Bone marrow (tissue), 2 donors: Measurements from ENCODE around the gene ACAP1.
A peak's percentile ranks its signal among the peaks of the same experiment; 100 is the strongest.
"Not testable (repeated sequence)": the region's sequence is repeated elsewhere in the genome, so short reads cannot be mapped to it uniquely, and the experiment has no call there.

Source experiments
- DNase-seq, 2 donors: peaks; one replicate each; lab custom pipeline; 2025; lab: John Stamatoyannopoulos, UW

ACAP1 gene

DNA sequence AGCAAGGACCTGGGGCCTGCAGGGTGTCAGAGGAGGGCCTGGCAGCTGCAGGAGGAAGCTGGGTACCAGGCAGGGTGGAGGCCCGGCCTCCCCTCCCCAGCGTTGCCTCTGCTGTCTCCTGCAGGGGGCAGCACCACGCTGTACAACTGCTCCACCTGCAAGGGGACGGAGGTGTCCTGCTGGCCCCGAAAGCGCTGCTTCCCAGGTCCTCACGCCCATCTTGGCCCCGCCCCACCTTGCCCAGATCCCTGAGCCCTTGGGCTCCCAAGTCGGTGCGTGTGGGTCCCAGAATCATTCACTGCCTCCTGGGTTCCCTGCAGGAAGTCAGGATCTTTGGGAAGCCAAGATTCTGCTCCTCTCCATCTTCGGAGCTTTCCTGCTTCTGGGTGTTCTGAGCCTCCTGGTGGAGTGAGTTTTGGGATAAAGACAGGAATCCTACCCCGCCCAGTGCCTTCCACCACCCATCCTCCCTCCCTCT lies 19.8 kb downstream of the ACAP1 start:
- DNase-seq, result peak; percentile 39 to 47

DNA sequence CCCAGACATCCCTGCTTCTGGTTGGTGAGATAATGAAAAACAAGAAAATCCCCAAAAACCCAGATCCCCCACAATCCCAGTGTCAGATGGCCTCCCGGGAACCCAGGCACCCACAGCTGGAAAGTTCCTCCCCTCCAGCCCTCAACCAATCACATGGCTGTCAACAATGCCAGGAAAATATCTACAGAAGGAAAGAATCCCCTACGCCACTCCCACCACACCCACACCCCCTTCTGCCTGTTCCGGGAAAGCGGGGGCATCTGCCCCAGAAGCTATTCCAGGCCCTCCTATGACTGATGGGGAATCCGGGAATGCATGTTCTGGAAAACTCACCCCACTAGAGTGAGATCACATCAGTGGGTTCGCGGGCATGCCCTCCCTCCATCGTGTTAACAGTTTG lies 20.4 kb downstream of the ACAP1 start:
- no peak for DNase-seq

DNA sequence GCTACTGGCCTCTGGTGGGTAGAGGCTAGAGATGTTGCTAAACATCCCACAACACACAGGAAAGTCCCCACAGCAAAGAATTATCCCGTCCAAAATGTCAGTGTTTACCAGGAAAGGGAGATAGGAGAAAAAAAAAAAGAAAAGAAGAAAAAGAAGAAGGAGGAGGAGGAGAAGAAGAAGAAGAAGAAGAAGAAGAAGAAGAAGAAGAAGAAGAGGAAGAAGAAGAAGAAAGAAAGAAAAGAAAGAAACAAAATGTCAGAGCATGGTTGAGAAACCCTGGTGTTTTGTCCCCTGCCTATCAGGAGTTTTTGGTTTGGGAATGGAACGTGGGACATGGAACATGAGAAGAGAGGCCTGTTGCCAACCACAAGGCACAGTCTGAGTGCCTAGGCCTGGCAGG lies 21.1 kb downstream of the ACAP1 start:
- DNase-seq, result no peak

DNA sequence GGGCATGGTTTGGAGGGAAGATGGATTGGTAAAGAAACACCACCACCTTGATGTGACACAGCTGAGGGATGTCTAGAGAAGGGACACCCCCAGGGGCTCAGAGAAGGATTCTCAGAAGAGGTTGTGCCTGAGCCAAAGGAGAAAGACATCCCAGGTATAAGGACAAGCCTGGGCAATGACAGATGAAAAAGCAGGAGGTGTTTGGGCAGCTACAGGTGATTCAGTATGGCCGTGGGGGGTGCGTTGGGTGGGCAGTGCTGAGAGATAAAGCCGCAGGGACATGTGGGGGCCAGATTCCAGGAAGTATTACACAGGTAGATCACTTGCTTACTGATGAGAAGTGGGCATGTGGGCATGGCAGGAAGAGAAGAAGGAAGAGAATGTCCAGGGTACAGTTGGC lies 25.6 kb downstream of the ACAP1 start:
- DNase-seq, result no peak

DNA sequence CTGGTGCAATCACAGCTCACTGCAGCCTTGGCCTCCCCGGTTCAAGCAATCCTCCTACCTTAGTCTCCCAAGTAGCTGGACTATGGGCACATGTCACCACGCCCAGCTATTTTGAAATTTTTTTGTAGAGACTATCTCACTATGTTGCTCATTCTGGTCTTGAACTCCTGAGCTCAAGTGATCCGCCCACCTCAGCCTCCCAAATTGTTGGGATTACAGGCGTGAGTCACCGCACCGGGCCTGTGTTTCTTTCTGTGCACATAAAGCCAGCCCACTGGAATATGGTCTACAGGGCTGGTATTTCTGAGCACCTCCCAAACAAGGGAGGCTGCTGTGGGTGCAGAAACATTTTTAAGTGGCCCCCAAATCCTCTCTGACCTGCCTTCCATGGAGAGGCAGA lies 27.0 kb downstream of the ACAP1 start:
- DNase-seq, result no peak

DNA sequence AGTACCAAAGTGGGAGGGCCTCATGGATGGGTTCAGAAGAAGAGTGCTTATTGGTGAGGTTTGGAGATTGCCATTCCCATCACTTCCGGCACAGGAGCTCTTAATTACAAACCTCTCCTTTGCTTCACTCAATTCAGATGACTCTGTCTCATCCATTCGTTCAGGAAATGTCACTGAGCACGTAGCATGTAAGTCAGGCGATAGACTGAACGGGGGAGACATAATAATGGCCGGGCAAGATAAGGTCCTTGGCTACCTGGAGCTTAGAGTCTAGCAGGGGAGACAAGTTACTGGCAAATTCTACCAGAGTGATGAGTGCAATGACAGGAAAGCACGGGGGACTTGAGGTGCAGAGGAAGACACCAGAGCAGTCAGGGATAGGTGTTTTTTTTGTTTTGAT lies 29.6 kb downstream of the ACAP1 start:
- not testable (repeated sequence) for DNase-seq

DNA sequence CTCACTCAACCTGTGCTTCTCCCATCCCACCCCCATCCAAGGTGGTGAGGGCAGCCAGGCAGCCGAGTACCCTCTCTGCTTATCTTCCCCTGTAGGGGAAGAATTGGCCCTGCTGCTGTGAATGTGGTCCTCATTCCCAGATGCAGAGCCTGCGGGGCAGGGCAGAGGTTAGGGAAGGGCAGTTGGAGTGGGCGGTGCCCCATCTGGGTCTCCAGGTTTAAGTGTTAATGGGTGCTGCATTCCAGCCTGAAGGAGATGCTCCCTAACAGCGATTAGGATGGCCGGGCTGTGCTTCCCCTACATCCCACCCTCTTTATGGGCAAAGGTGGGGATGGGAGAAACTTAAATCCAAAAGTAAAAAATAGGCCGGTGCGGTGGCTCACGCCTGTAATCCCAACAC lies 30.8 kb downstream of the ACAP1 start:
- DNase-seq, result no peak

DNA sequence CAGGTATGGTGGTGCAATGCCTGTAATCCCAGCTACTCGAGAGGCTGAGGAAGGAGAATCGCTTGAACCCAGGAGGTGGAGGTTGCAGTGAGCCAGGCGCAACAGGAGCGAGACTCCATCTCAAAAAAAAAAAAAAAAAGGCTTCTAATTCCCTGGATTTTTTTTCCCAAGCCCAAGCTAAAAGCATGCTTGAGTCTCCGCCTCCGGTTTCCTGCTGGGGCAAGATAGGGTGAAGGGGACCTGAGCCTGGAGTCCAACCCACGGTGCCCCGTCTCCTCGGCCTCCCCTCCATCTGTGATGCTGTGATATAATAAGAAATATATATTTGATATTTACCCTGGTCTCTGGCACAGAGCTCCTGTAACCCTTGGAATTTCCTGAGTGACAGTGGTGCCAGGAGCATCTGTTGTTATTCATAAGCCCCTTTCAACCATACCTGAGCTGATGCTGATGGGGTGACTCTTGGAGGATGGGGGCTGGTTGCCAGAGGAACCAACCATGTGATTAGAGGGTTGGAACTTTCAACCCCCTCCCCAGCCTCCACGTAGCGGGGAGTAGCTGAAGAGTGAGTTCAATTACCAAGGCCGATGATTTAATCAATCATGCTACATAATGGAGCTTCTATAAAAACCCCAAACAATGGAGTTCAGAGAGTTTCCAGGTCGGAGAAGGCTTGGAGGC lies 31.7 kb downstream of the ACAP1 start:
- DNase-seq, result no peak

DNA sequence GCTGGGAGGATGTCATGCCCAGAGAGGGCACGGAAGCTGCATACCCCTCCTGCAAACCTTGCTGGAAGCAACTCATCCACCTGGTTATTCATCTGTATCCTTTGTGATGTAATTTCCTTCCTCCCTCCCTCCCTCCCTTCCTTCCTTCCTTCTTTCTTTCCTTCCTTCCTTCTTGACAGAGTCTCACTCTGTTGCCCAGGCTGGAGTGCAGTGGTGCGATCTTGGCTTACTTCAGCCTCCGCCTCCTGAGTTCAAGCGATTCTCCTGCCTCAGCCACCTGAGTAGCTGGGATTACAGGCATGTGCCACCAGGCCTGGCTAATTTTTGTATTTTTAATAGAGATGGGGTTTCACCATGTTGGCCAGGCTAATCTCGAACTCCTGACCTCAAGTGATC lies 32.3 kb downstream of the ACAP1 start:
- not testable (repeated sequence) for DNase-seq

DNA sequence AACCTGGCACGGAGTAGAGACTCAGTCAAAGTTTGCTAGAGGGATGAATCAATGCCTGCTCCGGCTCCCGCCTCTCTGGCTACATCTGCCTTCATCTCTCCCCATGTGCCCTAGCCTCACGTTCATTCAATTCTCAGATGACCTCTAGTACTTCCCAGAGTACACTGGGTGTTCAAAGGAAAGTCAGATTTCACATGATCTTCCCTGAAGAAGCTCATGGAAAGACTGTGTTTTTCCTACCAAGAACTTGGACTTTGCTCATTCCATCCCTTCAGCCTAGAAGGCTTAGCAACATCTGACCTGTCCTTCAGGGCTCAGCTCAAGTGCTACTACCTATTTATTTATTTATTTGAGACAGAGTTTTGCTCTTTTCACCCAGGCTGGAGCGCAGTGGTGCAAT lies 33.5 kb downstream of the ACAP1 start:
- no peak for DNase-seq

DNA sequence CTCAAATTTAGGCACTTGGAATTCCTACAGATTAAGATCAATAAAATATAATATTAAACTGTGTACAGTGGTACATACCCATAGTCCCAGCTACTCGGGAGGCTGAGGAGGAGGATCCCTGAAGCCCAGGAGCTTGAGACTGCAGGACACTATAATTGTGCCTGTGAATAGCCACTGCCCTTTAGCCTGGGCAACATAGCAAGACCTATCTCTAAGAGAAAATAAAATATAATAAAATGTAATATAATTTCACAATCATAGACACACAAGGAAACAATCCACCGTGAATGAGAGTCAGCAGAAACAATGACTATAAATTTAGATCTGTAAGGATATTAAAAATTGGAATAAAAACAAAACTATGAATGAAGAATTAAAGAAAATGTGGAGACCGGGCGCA lies 34.5 kb downstream of the ACAP1 start:
- DNase-seq, result no peak

DNA sequence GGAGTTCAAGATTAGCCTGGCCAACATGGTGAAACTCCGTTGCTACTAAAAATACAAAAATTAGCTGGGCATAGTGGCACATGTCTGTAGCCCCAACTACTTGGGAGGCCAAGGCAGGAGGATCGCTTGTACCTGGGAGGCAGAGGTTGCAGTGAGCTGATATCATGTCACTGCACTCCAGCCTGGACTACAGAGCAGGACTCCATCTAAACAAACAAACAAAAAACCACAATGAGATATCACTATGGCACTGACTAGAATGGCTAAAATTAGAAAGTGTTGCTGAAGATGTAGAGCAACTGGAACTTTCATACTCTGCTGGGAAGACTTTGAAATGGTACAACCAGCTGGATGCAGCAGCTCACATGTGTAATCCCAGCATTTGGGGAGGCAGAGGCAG lies 38.0 kb downstream of the ACAP1 start:
- no peak for DNase-seq

DNA sequence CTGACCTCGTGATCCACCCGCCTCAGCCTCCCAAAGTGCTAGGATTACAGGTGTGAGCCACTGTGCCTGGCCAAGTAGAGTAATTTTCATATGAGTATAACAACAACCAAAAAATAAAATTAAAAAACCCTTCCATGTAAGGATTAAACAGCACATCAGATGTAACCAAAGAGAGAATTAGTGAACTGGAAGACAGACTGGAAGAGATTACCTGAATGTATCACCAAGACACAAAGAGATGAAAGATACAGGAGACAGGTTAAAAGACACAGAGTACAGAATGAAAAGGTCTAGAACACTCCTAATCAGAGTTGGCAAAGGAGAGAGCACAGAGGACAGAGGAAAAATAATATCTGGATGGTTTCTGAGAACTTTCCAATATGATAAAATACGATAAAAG lies 42.8 kb downstream of the ACAP1 start:
- DNase-seq, result no peak

DNA sequence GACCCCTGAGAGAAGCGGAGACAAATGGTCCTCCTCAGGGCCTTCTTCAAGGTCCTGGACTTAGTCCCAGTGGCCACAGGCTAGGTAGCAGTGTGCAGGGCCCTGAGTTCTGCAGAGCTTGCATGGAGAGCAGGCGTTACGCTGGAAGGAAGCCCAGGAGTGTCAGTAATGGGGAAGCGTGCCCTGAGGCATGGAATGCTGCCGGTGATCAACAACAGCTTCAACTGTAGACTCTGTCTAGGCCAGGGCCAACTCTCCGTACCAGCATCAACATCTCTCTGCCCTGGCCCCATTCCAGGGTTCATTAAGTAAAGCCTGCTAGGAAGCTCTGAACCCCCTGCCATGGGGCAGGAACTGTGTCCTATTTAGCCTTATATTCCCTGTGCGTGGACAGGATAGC lies 44.0 kb downstream of the ACAP1 start:
- no peak for DNase-seq

DNA sequence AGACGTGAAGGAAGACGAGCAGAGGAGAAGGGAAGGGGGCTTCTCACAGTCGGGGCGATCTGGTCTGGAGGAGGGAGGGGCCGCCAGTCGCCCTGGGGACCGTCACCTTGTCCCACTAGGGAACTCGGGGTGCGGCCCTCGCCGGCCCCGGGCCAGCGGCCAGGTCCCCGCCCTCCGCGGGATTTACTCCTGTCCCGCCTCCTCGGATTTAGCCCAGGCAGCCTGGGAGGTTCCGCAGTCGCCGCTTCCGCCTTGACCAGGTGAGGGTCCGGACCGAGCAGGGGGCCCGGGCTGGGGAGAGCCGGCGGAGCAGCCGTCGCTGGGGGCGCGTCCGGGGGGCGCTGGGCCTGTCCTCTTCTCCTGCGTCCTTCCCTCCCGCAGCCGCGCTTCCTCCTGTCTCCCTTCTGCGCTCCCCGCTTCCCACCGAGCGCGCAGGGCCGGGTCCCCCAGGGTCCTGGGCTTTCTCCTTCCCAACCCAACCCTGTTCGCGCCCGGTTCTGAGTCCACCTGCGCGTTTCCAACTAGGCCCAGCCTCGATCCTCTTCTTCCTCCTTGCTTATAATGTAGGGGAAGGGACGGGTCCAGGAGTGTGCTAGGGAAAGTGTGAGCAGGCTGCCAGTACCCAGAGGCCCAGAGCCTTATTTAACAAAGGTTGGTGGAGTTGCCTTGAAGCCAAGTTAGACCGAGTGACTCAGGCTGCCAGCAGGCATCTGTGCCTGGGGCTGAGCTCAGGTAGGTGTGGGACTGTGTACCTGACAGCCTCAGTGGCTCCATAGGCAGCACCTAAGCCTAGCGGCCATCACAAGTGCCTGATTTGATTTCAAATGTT lies 44.7 kb downstream of the ACAP1 start, which contains the start of gene TNK1:
TSS of gene TNK1 (plus strand) at position 235 of the 829 bp plus-strand sequence. CDS start 1,838 bp downstream, outside the sequence.
- no peak for DNase-seq

DNA sequence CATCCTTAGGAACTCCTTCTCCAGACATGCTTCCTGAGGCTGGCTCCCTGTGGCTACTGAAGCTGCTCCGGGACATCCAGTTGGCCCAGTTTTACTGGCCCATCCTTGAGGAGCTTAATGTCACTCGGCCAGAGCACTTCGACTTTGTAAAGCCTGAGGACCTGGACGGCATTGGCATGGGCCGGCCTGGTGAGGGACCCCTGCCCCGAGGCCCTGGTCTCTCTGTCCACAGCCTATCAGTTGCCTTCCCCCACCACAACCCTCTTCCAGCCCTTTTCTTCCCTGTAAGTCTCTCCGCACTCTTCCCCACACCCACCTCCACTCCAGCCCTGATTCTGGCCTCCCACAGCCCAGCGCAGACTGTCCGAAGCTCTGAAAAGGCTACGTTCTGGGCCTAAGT lies 46.6 kb downstream of the ACAP1 start:
- no peak for DNase-seq

DNA sequence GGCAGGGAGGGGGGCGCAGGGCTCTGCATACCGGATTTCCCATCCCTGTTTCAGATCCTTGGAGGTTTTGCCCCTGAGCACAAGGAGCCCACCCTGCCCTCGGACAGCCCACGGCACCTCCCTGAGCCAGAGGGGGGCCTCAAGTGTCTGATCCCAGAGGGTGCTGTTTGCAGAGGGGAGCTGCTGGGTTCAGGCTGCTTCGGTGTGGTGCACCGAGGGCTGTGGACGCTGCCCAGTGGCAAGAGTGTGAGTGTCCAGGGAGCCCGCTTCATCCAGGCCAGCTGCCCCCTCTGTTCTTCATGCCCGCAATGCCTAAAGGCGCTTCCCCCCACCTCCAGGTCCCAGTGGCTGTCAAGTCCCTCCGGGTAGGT lies 47.0 kb downstream of the ACAP1 start:
- no peak for DNase-seq

DNA sequence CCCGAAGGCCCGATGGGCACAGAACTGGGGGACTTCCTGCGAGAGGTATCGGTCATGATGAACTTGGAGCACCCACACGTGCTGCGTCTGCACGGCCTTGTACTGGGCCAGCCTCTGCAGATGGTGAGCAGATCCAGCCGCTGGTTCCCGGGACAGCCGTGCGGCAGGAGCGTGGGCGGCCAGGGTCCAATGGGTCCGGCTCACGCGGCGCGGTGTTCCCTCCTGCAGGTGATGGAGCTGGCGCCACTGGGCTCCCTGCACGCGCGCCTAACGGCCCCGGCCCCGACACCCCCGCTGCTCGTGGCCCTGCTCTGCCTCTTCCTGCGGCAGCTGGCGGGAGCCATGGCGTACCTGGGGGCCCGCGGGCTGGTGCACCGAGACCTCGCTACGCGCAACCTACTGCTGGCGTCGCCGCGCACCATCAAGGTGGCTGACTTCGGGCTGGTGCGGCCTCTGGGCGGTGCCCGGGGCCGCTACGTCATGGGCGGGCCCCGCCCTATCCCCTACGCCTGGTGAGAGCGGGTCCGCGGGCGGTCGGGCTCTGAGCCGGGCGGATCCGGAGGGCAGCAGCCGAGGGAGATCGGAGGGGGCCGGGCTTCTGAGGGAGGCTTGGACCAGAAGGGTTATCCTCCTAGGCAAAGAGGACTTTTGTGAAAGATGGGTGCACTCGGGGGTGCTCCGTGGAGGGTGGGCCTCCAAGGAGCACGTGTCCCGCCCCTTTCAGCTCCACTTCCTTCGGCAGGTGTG lies 47.6 kb downstream of the ACAP1 start:
- DNase-seq, result no peak

DNA sequence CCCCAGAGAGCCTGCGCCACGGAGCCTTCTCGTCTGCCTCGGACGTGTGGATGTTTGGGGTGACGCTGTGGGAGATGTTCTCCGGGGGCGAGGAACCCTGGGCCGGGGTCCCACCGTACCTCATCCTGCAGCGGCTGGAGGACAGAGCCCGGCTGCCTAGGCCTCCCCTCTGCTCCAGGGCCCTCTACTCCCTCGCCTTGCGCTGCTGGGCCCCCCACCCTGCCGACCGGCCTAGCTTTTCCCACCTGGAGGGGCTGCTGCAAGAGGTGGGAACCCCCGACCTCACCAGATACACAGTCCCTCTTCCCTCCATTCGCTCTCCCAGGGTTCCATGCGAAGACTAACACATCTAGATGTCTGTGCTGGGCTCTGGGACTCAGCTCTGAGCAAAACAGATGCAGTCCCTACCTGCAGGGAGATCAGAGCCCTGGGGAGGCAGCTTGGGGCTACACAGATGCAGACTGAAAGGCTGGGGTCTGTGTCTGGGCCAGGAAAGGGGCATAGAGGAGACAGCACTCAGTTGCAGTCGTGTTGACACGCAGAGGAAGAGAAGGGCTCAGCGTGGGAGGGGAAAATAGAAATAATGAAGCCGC lies 48.3 kb downstream of the ACAP1 start:
- DNase-seq, result no peak

DNA sequence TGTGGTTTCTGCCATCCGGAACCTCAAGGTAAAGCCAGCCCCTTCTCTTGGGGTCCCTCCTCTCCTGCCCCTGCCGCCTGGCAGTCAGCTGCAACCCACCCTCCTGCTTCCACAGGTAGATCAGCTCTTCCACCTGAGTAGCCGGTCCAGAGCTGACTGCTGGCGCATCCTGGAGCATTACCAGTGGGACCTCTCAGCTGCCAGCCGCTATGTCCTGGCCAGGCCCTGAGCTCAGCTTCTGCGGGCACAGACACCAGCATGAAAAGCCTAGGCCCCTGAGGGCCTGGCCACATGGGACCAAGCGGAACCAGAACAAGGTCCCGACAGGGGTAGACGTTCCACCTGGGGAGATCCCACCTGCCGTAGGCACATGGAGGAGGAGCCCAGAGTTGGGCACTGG lies 52.5 kb downstream of the ACAP1 start:
- DNase-seq, result no peak

DNA sequence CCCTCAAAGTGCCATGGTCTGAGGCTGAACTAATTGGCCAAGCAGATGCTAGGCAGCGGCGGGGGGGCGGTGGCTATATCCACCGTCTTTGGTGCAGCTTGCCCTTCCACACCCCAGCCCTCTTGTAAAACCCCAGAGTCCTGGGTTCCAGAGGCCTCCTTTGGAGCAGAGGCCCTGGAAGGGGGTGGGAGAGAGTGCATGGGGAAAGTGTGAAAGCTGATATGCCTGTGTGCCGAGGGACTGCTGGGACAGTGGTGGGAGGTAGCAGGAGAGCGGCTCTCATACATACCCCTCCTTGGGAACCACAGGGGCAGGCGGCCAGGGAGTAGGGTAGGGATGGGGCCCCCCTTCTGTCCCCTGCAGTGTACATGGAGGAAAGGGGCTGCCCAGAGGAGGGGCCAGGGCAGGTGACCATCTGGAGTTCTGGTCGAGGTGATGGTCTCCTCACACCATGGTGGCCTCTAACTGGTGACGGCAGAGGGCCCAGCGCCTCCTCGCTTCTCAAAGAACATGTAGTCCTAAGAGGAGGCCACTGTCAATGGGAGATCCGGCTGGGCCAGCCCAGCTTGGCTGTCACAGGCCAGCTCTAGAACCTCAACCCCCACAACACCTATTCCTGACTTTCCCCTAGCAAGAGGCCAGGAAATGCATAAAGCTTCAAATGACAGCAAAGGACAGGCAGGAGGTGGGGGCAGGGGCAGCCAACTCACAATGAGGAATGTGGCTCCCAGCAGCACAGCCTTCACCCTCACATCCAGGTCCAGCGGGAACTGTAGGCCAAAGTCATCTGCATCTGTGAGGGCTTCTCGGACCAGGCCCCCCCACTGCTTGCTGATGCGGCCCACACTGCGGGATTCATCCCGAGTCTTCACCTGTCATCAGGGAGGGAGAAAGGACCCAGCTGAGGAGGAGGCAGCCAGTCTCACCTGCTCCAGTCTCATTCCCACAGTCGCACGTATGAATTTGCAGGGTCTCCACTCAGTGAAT lies 53.9 kb downstream of the ACAP1 start:
- no peak for DNase-seq
